Left ventricle myocardium superior (tissue), 1 donor: ENCODE measurements around the gene RXFP2. TPM values are rescaled to one million over a fixed set of nuclear protein-coding genes. Genes with fewer than 3 reads are reported as not detected.

Experiments
- ATAC-seq: fragments of 200-7000 bp; cut with Tn5 transposase; one replicate; pipeline ENCODE4 v1.9.1; 2020; ENCODE audit warnings: mild to moderate bottlenecking, moderate library complexity
- DNase-seq: peaks from one replicate; pipeline ENCODE4 v3.0.0-alpha.2; 2020
- intact Hi-C: fragments of 100-400 bp; cut with micrococcal nuclease; formaldehyde crosslinking; loops from one replicate; pipeline ENCODE4 v1.11.0; 2022
- total RNA-seq: library from RNA; stranded (reverse); fragmentation: NEBNext Ultra II Directional; extraction: Animal tissue kit (Norgen Biotek cat#: 25700); gene quantifications from one replicate; pipeline ENCODE4 v1.2.1, GENCODE V29; 2021
- donor health status: DM: no; HTN: yes; CAD: no; lungs with severe emphysema.

Gene RXFP2
- total RNA-seq, 1 donor from 2014 or later = not detected

- no peak for ATAC-seq
- intact Hi-C loops = no loop called here
- DNase-seq = no peak
These were observed 67.8 kb downstream of the RXFP2 start for GRCh38 chr13:31807090-31807541.

GRCh38 chr13:31814536-31814935, 75.2 kb downstream of the RXFP2 start:
- ATAC-seq (no peak), DNase-seq (no peak)
- intact Hi-C loops = no loop called here

- intact Hi-C loops = no loop called here
- ATAC-seq (no peak), DNase-seq (no peak)
These were observed 76.2 kb downstream of the RXFP2 start for GRCh38 chr13:31815361-31816144.

GRCh38 chr13:31818236-31818635, 78.9 kb downstream of the RXFP2 start:
- ATAC-seq (no peak), DNase-seq (no peak)
- intact Hi-C loops = no loop called here

GRCh38 chr13:31824705-31825517, 85.6 kb downstream of the RXFP2 start:
- DNase-seq (no peak), ATAC-seq (peak; percentile 70)
- intact Hi-C loops = loop anchor here (10.0 kb wide), 1 partner anchor 490 kb away; the partner anchor contains the start of genes BRCA2 and ZAR1L

- DNase-seq (no peak), ATAC-seq (no peak)
- intact Hi-C loops = loop anchor here (10.0 kb wide), 1 partner anchor 488 kb away; the partner anchor contains the start of genes BRCA2 and ZAR1L
These were observed 87.2 kb downstream of the RXFP2 start for GRCh38 chr13:31826521-31826920.

GRCh38 chr13:31827707-31828106, 88.4 kb downstream of the RXFP2 start:
- ATAC-seq (peak; percentile 73), DNase-seq (no peak)
- intact Hi-C loops = loop anchor here (10.0 kb wide), 1 partner anchor 487 kb away; the partner anchor contains the start of genes BRCA2 and ZAR1L

- ATAC-seq (no peak), DNase-seq (no peak)
- intact Hi-C loops = no loop called here
These were observed 96.6 kb downstream of the RXFP2 start for GRCh38 chr13:31835932-31836331.

- DNase-seq (no peak), ATAC-seq (no peak)
- intact Hi-C loops = no loop called here
These were observed 103.7 kb downstream of the RXFP2 start for GRCh38 chr13:31843044-31843443.

GRCh38 chr13:31846182-31846938, 107.0 kb downstream of the RXFP2 start:
- intact Hi-C loops = no loop called here

GRCh38 chr13:31846961-31847752, 107.8 kb downstream of the RXFP2 start:
- DNase-seq = peak; percentile 62
- intact Hi-C loops = no loop called here
- peak; percentile 58 for ATAC-seq

More at GRCh38 chr13:31846182-31846938, 107.0 kb downstream of the RXFP2 start:
- DNase-seq (peak; percentile 98), ATAC-seq (peak; percentile 97)

- intact Hi-C loops = no loop called here
- ATAC-seq (no peak), DNase-seq (no peak)
These were observed 109.3 kb downstream of the RXFP2 start for GRCh38 chr13:31848621-31849020.

GRCh38 chr13:31849206-31849605, 109.9 kb downstream of the RXFP2 start:
- DNase-seq = no peak
- ATAC-seq = no peak
- intact Hi-C loops = no loop called here

GRCh38 chr13:31850041-31850555, 110.8 kb downstream of the RXFP2 start:
- intact Hi-C loops = no loop called here
- DNase-seq = no peak
- peak; percentile 8 for ATAC-seq

- intact Hi-C loops = no loop called here
- ATAC-seq (no peak), DNase-seq (no peak)
These were observed 111.9 kb downstream of the RXFP2 start for GRCh38 chr13:31851216-31851615.
